HUES48 (cell line): ENCODE data around the gene BMAL1.

Source experiments
- H3K27ac ChIP-seq: one replicate; pipeline ENCODE4 v1.7.0; 2013; ENCODE audit warnings: low read depth, low read length, inconsistent platforms
- H3K27me3 ChIP-seq: 2 replicates; pipeline ENCODE4 v1.6.1; 2013; ENCODE audit warnings: mild to moderate bottlenecking, low read length; ENCODE audit not compliant: control insufficient read depth, insufficient read depth
- H3K36me3 ChIP-seq: 2 replicates; pipeline ENCODE4 v1.6.1; 2013; ENCODE audit warnings: low read length; ENCODE audit not compliant: control insufficient read depth, insufficient read depth
- H3K4me1 ChIP-seq: 2 replicates; pipeline ENCODE4 v1.6.1; 2013; ENCODE audit warnings: mild to moderate bottlenecking, low read length; ENCODE audit not compliant: control insufficient read depth, insufficient read depth
- H3K4me3 ChIP-seq: 2 replicates; pipeline ENCODE4 v1.5.1; 2013; ENCODE audit warnings: mild to moderate bottlenecking, low read depth, low read length
- H3K9ac ChIP-seq: 2 replicates; pipeline ENCODE4 v1.6.1; 2013; ENCODE audit warnings: mild to moderate bottlenecking, low read depth, low read length, moderate library complexity
- H3K9me3 ChIP-seq: 2 replicates; pipeline ENCODE4 v1.6.1; 2013; ENCODE audit warnings: low read length; ENCODE audit not compliant: control insufficient read depth, insufficient read depth

The BMAL1 gene

DNA sequence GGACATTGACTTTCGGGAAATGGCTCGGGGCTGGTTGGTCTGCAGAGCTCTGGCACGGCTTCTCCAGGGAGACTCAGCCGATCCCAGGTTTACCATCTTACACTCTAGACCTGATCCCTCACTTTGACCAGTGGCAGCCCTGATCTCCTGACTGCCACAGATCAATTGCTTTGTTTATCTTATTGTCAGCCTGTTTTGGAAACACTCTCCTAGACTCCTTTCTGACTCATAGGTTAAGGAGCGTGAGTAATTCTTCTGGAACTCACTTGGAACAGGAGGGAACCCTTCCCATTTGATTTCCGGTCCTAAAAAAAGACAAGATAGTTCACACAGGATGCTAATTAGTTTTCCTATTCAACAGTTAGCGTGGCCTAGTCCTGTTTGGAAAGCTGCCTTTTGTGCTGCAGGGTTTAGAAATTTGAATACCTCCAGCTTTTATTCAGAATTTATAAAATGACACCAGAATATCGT is 16.0 kb upstream of the BMAL1 start:
- no peak overlapping the region for H3K9ac ChIP-seq
- peak overlapping the region; percentile 79 for H3K27ac ChIP-seq
- H3K4me1 ChIP-seq = peaks cover 52% of the 10 kb centered on the region
- H3K27me3 ChIP-seq = no peaks in the 10 kb centered on the region
- H3K36me3 ChIP-seq = no peaks in the 10 kb centered on the region
- H3K9me3 ChIP-seq = no peaks in the 10 kb centered on the region
- no peak overlapping the region for H3K4me3 ChIP-seq

DNA sequence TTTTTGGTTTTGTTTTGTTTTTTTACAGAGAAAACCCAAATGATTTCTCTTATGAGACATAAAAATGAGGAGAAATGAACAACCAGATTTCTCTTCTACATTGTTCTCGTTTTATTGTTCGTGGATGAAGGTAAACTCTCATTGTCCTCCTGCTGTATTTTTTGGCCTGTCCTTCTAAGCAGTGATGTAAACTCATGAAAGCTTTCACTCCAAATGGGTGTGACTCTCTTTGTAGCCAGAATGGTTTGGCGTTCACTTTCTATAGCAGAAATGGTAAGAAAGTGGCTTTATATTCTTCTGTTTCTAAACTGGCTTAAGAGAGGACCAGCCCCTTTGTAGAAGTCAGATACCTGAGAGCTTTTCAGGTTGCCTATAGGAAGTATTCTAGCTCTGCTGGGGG is 15.5 kb upstream of the BMAL1 start:
- H3K9ac ChIP-seq = no peak overlapping the region
- no peaks in the 10 kb centered on the region for H3K9me3 ChIP-seq
- H3K4me1 ChIP-seq = peaks cover 52% of the 10 kb centered on the region
- H3K27me3 ChIP-seq = no peaks in the 10 kb centered on the region
- H3K36me3 ChIP-seq = no peaks in the 10 kb centered on the region
- H3K27ac ChIP-seq = peak overlapping the region; percentile 68
- H3K4me3 ChIP-seq = no peak overlapping the region

DNA sequence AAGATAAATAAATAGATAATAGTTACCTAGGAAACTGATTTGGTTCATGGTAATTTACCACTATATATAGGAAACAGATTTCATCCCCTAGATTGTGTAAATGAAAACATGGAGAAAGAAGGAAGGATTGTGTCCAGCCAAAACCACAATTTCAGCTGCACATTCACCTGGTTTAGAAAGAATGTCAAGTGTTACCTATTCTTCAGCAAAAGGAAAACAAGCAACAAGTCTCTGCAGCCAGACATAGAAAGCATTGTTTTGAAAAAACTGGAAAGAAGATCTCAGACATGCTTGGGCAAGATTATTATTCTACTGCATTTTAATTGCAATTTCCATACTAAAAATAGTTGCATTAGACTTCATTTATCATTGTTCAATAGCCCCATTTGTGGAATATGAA is 8.8 kb upstream of the BMAL1 start:
- H3K27ac ChIP-seq = no peak overlapping the region
- H3K36me3 ChIP-seq = no peaks in the 10 kb centered on the region
- no peak overlapping the region for H3K9ac ChIP-seq
- H3K9me3 ChIP-seq = no peaks in the 10 kb centered on the region
- no peak overlapping the region for H3K4me3 ChIP-seq
- peaks cover 8% of the 10 kb centered on the region for H3K27me3 ChIP-seq
- 0 out of 2 replicates have a peak, but pooled peaks cover 6% of the 10 kb centered on the region for H3K4me1 ChIP-seq

DNA sequence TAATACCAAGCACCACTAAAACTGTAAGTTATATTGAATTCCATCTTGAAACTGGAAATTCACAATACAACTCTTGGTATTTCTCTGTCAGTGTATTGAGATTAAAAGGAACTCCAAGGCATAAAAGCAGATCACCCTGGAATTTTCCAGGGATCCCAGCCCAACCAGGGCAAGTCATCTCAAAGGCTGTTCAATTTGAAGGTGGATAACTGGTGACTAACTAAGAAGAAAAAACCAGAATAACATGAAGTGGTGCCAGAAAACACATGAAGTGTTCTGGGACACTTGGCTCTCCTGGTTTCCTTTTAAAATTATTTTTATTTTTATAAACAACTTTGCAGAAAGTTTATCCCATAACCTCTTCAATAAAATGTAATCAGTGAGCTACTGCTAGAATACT is 7.8 kb upstream of the BMAL1 start:
- H3K36me3 ChIP-seq = no peaks in the 10 kb centered on the region

DNA sequence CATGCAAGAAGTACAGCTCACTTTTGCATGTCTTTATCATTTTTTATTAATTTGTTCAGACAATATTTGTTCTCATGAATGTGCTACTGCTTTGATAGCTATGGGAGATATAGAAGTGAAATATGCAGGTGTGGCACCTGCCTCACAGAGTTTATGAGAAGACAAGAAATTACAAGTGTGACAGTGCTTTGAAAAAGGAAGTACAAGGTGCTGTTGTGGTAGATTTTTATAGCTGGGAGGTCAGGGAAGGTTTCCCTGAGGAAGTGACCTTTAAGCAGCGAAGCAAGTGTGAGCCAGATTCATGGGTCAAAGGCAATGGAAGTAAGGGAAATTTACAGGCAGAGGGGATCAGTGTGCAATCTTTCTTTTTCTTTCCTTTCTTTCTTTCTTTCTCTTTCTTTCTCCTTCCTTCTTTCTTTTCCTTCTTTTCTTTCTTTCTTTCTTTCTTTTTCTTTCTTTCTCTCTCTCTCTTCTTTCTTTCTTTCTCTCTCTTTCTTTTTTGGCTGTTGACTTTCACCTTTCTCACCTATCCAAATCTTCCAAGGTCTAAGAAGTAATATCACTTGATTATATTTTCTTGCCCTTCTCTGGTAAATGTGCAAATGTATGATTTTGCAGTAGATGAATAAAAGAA is 6.4 kb upstream of the BMAL1 start:
- no peak overlapping the region for H3K9ac ChIP-seq
- H3K36me3 ChIP-seq = no peaks in the 10 kb centered on the region
- H3K4me3 ChIP-seq = no peak overlapping the region
- no peaks in the 10 kb centered on the region for H3K9me3 ChIP-seq
- no peaks in the 10 kb centered on the region for H3K4me1 ChIP-seq
- no peak overlapping the region for H3K27ac ChIP-seq
- H3K27me3 ChIP-seq = peaks cover 32% of the 10 kb centered on the region

More for the DNA sequence above, 7.8 kb upstream of the BMAL1 start:
- Histone ChIP-seq H3K9ac (no peak overlapping the region), H3K27ac (no peak overlapping the region), H3K27me3 (peaks cover 18% of the 10 kb centered on the region), H3K4me1 (0 out of 2 replicates have a peak, but pooled peaks cover 2% of the 10 kb centered on the region), H3K4me3 (no peak overlapping the region), H3K9me3 (no peaks in the 10 kb centered on the region)

DNA sequence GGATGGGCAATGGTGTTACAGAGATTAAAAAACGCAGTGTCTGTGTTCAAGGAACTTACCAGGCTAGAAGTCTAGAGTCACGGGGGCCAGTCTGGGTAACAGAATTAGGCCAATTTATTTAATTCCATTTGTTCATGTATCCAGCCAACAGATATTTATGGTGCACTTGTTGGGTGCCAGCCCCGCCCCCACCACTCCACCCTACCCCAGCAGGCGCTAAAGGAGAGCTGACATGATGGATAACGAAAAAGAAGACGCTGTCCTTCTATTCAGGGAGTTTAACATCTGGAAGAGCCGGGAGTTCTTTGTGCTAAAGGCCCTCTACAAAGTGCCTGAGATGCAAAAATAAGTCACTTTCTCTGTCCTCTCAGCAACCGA is 1.1 kb upstream of the BMAL1 start:
- H3K9me3 ChIP-seq = no peaks in the 10 kb centered on the region
- peak overlapping the region; percentile 66 for H3K4me3 ChIP-seq
- H3K27me3 ChIP-seq = peaks cover 72% of the 10 kb centered on the region
- no peak overlapping the region for H3K9ac ChIP-seq
- no peak overlapping the region for H3K27ac ChIP-seq
- no peaks in the 10 kb centered on the region for H3K36me3 ChIP-seq
- H3K4me1 ChIP-seq = peaks cover 11% of the 10 kb centered on the region; the same call in 1 of the 2 replicates

DNA sequence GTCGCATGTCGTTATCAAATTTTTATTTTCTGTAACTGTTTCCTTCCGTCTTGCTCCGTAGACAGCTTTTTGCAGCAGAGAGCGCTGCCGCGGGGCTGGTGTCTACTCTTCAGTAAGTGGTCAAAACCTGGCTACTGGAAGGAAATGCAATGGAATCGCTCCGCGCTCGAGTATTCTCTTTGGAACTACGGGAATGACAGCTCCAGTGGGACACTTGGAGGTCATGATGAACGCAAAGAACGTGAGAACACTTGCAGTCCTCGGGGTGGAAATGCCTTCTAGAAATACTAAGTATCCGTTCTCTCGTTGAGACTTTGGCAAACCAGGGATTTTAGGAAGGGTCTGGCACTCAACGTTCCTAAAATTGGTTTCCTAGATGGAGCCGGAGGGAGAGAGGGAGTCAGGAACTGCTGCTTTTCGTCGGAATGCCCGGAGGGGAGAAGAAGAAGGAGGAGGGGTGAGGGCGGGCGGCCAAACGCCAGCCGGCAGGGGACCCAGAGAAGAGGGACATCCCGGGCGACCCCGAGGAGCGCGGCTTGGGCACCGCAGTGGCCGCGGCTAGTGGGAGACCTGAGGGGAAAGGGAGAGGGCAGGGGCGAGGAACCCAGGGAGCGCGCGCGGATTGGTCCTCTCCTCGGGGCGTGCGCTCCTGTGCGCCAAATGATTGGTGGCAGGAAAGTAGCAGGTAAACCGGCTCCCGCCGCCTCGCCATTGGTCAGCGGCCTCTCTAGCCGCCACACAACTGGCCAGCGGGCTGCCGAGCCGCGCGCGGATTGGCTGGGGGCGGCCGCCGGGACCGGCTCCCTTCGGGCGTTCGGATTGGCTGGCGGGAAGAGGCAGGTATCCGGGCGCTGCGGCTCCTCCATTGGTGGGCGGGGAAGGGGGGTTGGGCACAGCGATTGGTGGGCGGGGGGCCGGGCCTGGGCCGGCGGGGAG is 490 bp upstream of the BMAL1 start:
- peaks cover 73% of the 10 kb centered on the region for H3K27me3 ChIP-seq
- H3K9ac ChIP-seq = no peak overlapping the region; the same call in 1 of the 2 replicates
- peaks cover 11% of the 10 kb centered on the region; the same call in 1 of the 2 replicates for H3K4me1 ChIP-seq
- no peaks in the 10 kb centered on the region for H3K9me3 ChIP-seq
- H3K36me3 ChIP-seq = no peaks in the 10 kb centered on the region
- no peak overlapping the region for H3K27ac ChIP-seq
- H3K4me3 ChIP-seq = peak overlapping the region; percentile 76

DNA sequence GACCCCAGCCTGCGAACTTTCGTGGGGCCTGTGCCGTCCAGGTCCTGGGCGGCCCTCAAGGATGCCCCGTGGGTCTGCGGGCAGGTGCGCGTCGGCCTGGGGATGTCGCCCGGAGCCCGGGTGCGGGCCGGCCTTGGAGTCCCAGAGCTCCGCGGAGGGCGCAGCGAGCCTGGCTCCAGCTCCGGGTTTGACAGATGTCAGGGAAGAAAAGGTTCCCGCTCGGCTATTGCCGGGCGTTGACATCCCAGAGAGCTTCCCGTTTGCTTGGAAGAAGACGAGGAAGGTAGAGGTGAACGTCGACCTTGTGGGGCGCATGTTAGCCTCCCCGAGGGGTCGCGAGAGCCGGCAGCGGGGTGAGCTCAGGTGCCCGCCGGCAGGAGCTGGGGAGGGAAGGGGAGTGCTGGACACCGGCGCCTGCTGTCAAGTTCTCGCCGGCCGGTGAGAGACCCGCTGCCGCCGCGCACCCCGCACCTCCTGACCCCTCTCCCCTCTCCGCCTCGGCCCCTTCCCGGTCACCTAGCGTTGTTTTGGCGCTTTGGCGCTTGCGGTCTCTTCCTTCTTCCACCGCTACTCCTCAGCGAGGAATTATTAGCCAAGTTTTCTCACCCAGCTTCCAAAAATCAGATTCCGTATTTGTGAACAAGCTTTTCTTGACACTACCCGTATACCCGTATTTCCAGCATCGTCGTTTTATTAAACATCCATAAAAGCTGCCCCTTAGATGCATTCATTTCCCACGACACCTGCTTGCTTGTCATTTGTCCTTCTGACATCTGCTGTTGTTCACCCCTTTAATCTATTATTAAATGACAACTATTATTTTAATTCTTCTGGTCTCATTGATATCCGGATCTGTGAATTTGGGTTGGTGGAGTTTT is 1.3 kb downstream of the BMAL1 start:
- peaks cover 19% of the 10 kb centered on the region for H3K4me1 ChIP-seq
- H3K36me3 ChIP-seq = no peaks in the 10 kb centered on the region
- no peak overlapping the region for H3K9ac ChIP-seq
- H3K27ac ChIP-seq = no peak overlapping the region
- peaks cover 64% of the 10 kb centered on the region for H3K27me3 ChIP-seq
- no peaks in the 10 kb centered on the region for H3K9me3 ChIP-seq
- H3K4me3 ChIP-seq = peak overlapping the region; percentile 76

DNA sequence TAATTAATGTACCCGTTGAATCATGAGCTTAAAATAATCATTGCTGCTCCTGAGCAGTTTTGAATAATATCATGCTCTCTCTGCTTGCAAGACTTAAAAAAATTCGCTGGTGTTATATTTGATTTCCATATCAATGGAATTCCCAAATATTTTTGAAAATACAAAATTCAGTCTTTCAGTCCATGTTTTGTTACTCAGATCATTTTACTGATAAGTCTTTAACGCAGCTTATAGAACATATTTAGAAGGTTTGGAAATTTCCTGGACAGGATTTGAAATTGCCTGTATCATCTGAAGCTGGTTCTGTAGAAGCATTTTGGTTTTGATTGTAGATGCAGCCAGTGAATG is 1.9 kb downstream of the BMAL1 start:
- Histone ChIP-seq H3K9me3 (no peaks in the 10 kb centered on the region), H3K36me3 (no peaks in the 10 kb centered on the region), H3K4me1 (peaks cover 21% of the 10 kb centered on the region), H3K27me3 (peaks cover 57% of the 10 kb centered on the region), H3K27ac (no peak overlapping the region), H3K4me3 (peak overlapping the region; percentile 76), H3K9ac (no peak overlapping the region)

DNA sequence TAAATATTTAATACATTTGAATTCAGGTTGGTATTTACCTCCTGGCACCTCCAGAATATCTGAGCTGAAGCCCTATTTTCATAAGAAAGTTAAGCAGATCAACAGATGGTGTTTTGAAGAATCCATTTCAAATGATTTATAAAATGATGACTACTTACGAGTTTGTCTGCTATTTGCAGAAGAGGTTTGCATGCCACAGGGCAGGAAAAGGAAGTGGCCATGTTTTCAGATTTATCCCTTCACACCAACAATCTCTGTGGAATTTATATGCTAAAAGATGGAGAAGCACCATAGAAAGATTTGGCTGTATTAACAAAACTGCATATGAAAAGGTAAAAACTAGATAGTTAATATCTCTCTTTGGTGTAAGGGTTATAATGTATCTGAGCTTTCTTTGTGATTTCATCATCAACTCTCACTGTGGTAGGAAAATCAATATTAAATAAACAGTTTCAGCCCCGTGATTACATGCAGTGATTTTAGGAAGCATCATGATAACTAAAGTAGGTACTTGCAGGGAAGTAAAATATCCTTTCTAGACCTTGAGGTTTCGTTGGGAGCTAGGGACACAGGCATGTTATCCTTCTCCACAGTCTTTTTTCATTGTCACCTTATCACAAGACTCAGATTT is 2.6 kb downstream of the BMAL1 start:
- Histone ChIP-seq H3K4me3 (no peak overlapping the region), H3K27me3 (peaks cover 50% of the 10 kb centered on the region), H3K36me3 (no peaks in the 10 kb centered on the region), H3K9me3 (no peaks in the 10 kb centered on the region), H3K27ac (no peak overlapping the region), H3K9ac (no peak overlapping the region), H3K4me1 (peaks cover 23% of the 10 kb centered on the region)
